ENCODE data around the gene USP33.
"Not testable (repeated sequence)": the region's sequence is repeated elsewhere in the genome, so short reads cannot be mapped to it uniquely, and the experiment has no call there.

USP33 gene

GRCh38 chr1:77759071-77760028, at the start of gene USP33:
USP33 (minus strand) TSS chr1:77759852; CDS start chr1:77741697, 18,155 bp downstream.
- DNase-seq (ENCODE audit: low read depth): peak; percentile 80

- no peak for DNase-seq (ENCODE audit: low read depth)
Measured at GRCh38 chr1:77803371-77803770, 43.7 kb upstream of the USP33 start.

- DNase-seq (ENCODE audit: low read depth): no peak
Measured at GRCh38 chr1:77802026-77802425, 42.4 kb upstream of the USP33 start.

- DNase-seq (ENCODE audit: low read depth): no peak
Measured at GRCh38 chr1:77797991-77798390, 38.3 kb upstream of the USP33 start.

- DNase-seq (ENCODE audit: low read depth): no peak
Measured at GRCh38 chr1:77796695-77797405, 37.2 kb upstream of the USP33 start.

- no peak for DNase-seq (ENCODE audit: low read depth)
Measured at GRCh38 chr1:77794550-77794949, 34.9 kb upstream of the USP33 start.

GRCh38 chr1:77786093-77786741, 26.6 kb upstream of the USP33 start:
- not testable (repeated sequence) for DNase-seq (ENCODE audit: low read depth)

GRCh38 chr1:77783141-77783540, 23.5 kb upstream of the USP33 start:
- no peak for DNase-seq (ENCODE audit: low read depth)

- DNase-seq (ENCODE audit: low read depth): no peak
Measured at GRCh38 chr1:77781683-77782082, 22.0 kb upstream of the USP33 start.

GRCh38 chr1:77779529-77780281, 20.1 kb upstream of the USP33 start, which contains the start of gene MIGA1:
MIGA1 (plus strand) TSS chr1:77779649; CDS start chr1:77783253, 3,604 bp downstream.
- peak; percentile 85 for DNase-seq (ENCODE audit: low read depth)

- DNase-seq (ENCODE audit: low read depth): no peak
Measured at GRCh38 chr1:77776007-77776700, 16.5 kb upstream of the USP33 start.

- DNase-seq (ENCODE audit: low read depth): no peak
Measured at GRCh38 chr1:77768006-77768405, 8.4 kb upstream of the USP33 start.

GRCh38 chr1:77762072-77762476, 2.4 kb upstream of the USP33 start:
- DNase-seq (ENCODE audit: low read depth): no peak

GRCh38 chr1:77757603-77758002, 2.0 kb downstream of the USP33 start:
- no peak for DNase-seq (ENCODE audit: low read depth)

GRCh38 chr1:77757066-77757584, 2.5 kb downstream of the USP33 start:
- DNase-seq (ENCODE audit: low read depth): no peak

- DNase-seq (ENCODE audit: low read depth): no peak
Measured at GRCh38 chr1:77756052-77756754, 3.4 kb downstream of the USP33 start.

GRCh38 chr1:77749489-77749888, 10.2 kb downstream of the USP33 start:
- not testable (repeated sequence) for DNase-seq (ENCODE audit: low read depth)

GRCh38 chr1:77744576-77744975, 15.1 kb downstream of the USP33 start:
- no peak for DNase-seq (ENCODE audit: low read depth)

- no peak for DNase-seq (ENCODE audit: low read depth)
Measured at GRCh38 chr1:77742011-77742555, 17.6 kb downstream of the USP33 start.

- DNase-seq (ENCODE audit: low read depth): no peak
Measured at GRCh38 chr1:77741316-77741715, 18.3 kb downstream of the USP33 start.
